B cell (primary cell): ENCODE results near the gene ADAMTS17.

ENCODE experiments used
- CTCF ChIP-seq: fragments of 200-600 bp; IDR thresholded peaks from one replicate; pipeline ENCODE4 v1.8.0; 2022; ENCODE audit warnings: antibody characterized with exemption, mild to moderate bottlenecking
- EZH2 ChIP-seq: IDR thresholded peaks from 2 replicates; pipeline ENCODE4 v1.6.1; 2012; ENCODE audit warnings: borderline replicate concordance, low read depth, mild to moderate bottlenecking, moderate library complexity, low read length; ENCODE audit not compliant: insufficient read depth, poor library complexity, severe bottlenecking

DNA sequence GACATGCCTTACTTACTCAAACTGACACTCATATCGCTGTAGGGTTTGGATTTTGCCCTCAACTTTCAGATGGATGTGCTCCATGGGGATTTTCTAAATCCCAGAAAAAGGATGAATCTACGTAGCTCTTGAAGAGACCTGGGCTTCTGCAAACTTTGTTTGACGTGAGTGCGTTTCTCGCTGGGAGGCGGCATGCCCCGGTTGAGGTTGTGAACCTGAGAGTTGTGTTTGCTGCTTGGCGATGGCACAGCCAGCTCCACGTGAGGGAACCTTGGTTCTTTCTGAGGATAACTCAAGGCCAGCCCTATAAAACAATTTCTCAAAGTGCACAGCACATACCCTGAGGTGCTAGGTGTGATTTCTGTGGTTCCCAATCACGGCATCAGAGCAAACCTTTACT is 209.5 kb downstream of the ADAMTS17 start:
- TF ChIP-seq CTCF (no peak), EZH2 (no peak)
